Inferior parietal cortex (tissue), 1 donor: ENCODE measurements around the gene PAPOLB.

Source experiments
- DNase-seq: peaks from one replicate; pipeline ENCODE4 v3.0.0-alpha.2; 2016; ENCODE audit errors: extremely low spot score

Gene PAPOLB

GRCh38 chr7:4824120-4824775, 37.6 kb downstream of the PAPOLB start:
- DNase-seq: no peak

- no peak for DNase-seq
Measured at GRCh38 chr7:4823441-4824119, 38.2 kb downstream of the PAPOLB start.

GRCh38 chr7:4822677-4823076, 39.2 kb downstream of the PAPOLB start:
- DNase-seq: no peak

GRCh38 chr7:4820967-4821471, 40.8 kb downstream of the PAPOLB start:
- DNase-seq: no peak

- no peak for DNase-seq
Measured at GRCh38 chr7:4820405-4820966, 41.3 kb downstream of the PAPOLB start.

- DNase-seq: no peak
Measured at GRCh38 chr7:4819560-4820404, 42.0 kb downstream of the PAPOLB start.

GRCh38 chr7:4818000-4818794, 43.6 kb downstream of the PAPOLB start:
- no peak for DNase-seq

GRCh38 chr7:4817178-4817901, 44.5 kb downstream of the PAPOLB start:
- DNase-seq: no peak

GRCh38 chr7:4816419-4817080, 45.3 kb downstream of the PAPOLB start:
- no peak for DNase-seq

- no peak for DNase-seq
Measured at GRCh38 chr7:4815609-4816418, 46.0 kb downstream of the PAPOLB start.

- no peak for DNase-seq
Measured at GRCh38 chr7:4815121-4815520, 46.7 kb downstream of the PAPOLB start.

GRCh38 chr7:4814433-4814832, 47.4 kb downstream of the PAPOLB start:
- DNase-seq: no peak

- no peak for DNase-seq
Measured at GRCh38 chr7:4809666-4810065, 52.2 kb downstream of the PAPOLB start.

- DNase-seq: no peak
Measured at GRCh38 chr7:4809091-4809591, 52.7 kb downstream of the PAPOLB start.

- no peak for DNase-seq
Measured at GRCh38 chr7:4808565-4808964, 53.3 kb downstream of the PAPOLB start.

- DNase-seq: no peak
Measured at GRCh38 chr7:4808026-4808425, 53.8 kb downstream of the PAPOLB start.
